GM19239 (cell line): ENCODE results near the gene FOXD4L6.
"Not testable (repeated sequence)": the region's sequence is repeated elsewhere in the genome, so short reads cannot be mapped to it uniquely, and the experiment has no call there.

Experiments used
- DNase-seq: peaks from one replicate; pipeline ENCODE4 v3.0.0; 2011; ENCODE audit warnings: low spot score; ENCODE audit not compliant: insufficient read length
- FAIRE-seq: peaks from 2 replicates; lab custom pipeline; 2011; peaks lifted over from hg19 to GRCh38; lab: Jason Lieb, UNC

The FOXD4L6 gene

GRCh38 chr9:41128581-41128980, at the start of gene FOXD4L6:
Gene FOXD4L6 (minus strand): TSS chr9:41128681. CDS start chr9:41128383, 298 bp downstream.
- DNase-seq, FAIRE-seq: not testable (repeated sequence)

DNA sequence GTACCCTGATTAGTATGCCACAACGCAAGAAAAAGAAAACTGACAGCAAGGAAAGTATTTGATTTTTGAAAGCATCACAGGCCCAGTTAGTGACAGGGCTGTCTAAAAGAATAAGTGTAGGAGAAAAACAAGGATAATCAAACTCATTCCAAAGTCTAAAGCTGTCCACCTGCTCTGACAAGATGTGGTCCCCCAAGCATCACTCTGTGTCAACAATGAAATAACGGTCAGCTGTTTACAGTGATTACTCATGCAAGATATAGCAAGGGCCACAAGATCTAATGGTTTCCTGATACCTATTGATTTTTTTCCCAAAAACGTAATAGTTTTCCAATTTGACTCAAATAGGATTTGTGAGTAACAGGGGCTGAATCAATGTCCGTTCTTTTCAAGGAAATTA, 46.5 kb upstream of the FOXD4L6 start:
- DNase-seq, FAIRE-seq: not testable (repeated sequence)

DNA sequence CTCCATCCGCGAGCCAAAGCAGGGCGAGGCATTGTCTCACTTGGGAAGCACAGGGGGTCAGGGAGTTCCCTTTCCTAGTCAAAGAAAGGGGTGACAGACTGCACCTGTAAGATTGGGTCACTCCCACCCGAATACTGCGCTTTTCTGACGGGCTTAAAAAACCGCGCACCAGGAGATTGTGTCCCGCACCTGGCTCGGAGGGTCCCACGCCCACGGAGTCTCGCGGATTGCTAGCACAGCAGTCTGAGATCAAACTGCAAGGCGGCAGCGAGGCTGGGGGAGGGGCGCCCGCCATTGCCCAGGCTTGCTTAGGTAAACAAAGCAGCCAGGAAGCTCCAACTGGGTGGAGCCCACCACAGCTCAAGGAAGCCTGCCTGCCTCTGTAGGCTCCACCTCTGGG, 21.6 kb upstream of the FOXD4L6 start:
- DNase-seq, FAIRE-seq: not testable (repeated sequence)

DNA sequence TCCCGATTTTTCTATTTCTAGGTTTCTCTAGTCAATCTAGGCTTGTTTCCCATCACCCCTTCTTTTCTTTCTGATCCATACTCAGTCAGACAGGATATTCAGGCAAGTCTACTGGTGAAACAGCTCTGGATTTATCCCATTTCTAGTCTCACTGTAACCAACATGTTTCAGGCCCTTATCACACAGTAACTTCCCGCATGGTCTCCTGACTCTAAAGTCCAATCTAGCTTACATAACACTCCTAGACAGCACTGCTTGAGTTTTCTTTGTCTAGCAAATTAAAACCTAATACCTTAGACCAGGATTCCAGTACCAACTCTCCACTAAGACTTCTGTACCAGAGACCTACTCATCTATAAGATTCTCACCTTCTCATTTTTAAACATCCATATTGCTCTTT, 13.4 kb upstream of the FOXD4L6 start:
- not testable (repeated sequence) for FAIRE-seq, DNase-seq

GRCh38 chr9:41126746-41127446, 1.6 kb downstream of the FOXD4L6 start:
- FAIRE-seq, DNase-seq: not testable (repeated sequence)

DNA sequence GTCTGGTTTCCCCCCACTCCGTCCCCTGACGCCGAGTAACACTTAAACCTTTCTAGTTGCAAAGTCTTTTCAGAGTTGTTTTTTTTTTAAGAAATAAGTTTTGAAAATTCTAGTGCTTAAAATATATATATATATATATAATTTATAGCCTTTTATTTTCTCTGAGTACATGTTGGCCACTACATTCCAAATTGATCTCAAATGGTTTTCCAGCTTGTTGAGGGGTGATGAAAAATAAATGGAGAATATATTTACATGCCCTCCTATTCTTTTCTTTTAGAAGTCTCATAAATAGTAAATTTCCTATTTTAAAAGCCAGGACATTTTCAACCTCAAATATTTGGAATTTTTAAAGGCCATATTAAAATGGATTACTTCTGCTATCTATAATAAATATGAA, 2.5 kb downstream of the FOXD4L6 start:
- not testable (repeated sequence) for FAIRE-seq, DNase-seq

GRCh38 chr9:41125109-41125658, 3.3 kb downstream of the FOXD4L6 start:
- not testable (repeated sequence) for FAIRE-seq, DNase-seq

GRCh38 chr9:41124250-41125108, 4.0 kb downstream of the FOXD4L6 start:
- not testable (repeated sequence) for DNase-seq, FAIRE-seq

GRCh38 chr9:41123812-41124211, 4.7 kb downstream of the FOXD4L6 start:
- FAIRE-seq, DNase-seq: not testable (repeated sequence)

DNA sequence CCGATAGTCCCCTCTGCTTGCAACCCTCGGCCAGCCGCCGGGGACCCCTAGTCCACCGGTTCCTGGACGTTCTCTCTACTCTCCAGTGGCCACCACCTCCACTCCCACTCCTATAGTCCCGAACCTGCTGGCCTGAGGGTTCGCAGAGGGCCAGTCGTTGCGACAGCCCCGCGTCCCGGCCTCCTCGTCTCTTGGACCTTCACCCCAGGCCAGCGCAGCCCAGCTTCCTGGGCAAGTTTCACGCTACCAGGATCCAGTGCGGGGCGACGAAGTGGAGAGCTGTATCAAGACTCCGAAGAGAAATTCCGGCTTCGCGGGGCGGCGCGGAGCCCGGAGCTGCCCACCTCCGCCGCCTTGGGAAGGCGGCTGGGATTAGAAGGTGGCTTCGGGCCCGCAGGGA, 5.1 kb downstream of the FOXD4L6 start:
- DNase-seq, FAIRE-seq: not testable (repeated sequence)

- FAIRE-seq, DNase-seq: not testable (repeated sequence)
Measured at GRCh38 chr9:41120696-41121095, 7.8 kb downstream of the FOXD4L6 start.

- not testable (repeated sequence) for DNase-seq, FAIRE-seq
Measured at GRCh38 chr9:41119719-41120118, 8.8 kb downstream of the FOXD4L6 start.

DNA sequence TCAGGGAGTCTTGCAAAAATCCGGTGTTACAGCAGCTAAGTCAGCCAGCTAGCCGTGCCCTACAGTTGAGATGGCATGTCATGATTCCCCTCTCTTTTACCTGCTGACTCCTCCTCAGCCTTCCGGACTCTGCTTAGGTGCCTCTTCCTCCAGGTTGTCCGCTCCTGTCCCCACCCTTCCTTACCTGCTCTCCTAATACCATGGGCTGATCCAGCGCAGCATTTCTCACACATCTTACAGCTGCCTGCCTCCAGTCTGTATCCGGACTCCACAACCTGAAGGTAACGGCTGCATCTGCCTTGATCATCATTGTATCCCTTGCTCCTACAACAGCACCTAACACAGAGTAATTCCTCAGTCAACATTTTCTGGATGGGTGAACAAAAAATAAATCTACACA, 9.2 kb downstream of the FOXD4L6 start:
- FAIRE-seq, DNase-seq: not testable (repeated sequence)

DNA sequence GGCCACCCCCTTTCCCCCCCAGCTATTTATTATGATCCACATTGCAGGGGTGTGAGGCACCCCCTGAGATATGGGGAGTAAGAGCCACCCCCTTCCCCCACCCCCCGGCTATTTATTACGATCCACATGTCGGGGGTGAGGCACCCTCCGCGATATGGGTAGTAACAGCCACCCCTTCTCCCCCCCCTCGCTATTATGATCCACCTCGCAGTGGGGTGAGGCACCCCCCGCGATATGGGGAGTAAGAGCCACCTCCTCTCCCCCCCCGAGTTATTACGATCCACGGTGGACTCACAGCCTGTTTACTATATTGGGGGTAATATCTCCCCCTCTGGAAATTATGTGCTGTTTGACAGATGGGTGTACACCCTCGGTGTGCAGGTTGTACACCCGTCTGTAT, 15.1 kb downstream of the FOXD4L6 start:
- FAIRE-seq, DNase-seq: not testable (repeated sequence)

- not testable (repeated sequence) for FAIRE-seq, DNase-seq
Measured at GRCh38 chr9:41111414-41111813, 17.1 kb downstream of the FOXD4L6 start.

DNA sequence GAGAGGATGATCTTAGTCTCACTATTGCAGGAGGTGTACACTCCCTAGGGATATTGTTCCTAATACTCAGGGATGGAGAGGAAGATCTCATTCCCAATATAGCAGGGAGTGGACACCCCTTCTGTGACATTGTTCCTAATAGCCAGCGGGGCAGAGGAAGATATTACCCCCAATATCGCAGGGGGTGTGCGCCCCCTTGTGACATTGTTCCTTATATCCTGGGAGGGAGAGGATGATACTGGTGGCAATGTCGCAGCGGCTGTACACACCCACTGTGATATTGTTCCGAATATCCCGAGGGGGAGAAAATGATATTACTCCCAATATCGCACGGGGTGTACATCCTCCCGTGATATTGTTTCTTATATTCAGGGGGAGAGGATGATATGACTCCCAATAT, 17.6 kb downstream of the FOXD4L6 start:
- DNase-seq: not testable (repeated sequence)

GRCh38 chr9:41109253-41109652, 19.2 kb downstream of the FOXD4L6 start:
- not testable (repeated sequence) for FAIRE-seq

More for the DNA sequence above, 17.6 kb downstream of the FOXD4L6 start:
- not testable (repeated sequence) for FAIRE-seq

DNA sequence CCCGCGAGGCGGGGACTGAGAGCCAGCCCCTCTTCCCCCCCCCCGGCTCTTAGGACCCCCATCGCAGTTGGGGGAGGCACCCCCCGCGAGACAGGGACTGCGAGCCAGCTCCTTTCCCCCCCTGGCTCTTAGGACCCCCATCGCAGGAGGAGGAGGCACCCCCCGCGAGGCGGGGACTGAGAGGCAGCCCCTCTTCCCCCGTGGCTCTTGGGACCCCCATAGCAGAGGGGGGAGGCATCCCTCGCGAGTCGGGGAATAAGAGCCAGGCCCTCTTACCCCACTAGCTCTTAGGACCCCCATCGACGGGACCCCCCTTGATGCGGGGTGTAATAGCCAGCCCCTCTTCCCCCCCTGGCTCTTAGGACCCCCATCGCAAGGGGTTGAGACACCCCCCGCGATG, 19.7 kb downstream of the FOXD4L6 start:
- not testable (repeated sequence) for FAIRE-seq, DNase-seq

More at GRCh38 chr9:41109253-41109652, 19.2 kb downstream of the FOXD4L6 start:
- DNase-seq: not testable (repeated sequence)

DNA sequence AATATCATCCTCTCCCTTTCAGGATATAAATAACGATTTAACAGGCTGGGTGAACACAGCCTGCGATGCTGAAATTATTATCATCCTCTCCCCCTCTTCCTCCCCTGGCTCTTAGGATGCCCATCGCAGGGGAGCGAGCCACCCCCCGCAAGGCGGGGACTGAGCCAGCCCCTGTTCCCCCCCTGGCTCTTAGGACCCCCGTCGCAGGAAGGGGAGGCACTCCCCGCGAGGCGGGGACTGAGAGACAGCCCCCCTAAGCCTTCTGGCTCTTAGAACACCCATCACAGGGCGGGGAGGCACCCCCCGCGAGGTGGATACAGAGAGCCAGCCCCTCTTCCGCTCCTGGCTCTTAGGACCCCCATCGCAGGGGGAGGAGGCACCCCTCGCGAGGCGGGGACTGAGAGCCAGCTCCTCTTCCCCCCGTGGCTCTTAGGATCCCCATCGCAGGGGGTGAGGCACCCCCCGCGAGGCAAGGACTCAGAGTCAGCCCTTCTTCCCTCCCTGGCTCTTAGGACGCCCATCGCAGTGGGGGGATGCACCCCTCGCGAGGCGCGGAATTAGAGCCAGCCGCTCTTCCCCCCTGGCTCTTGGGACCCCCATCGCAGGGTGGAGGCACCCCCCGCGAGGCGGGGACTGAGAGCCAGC, 21.9 kb downstream of the FOXD4L6 start:
- not testable (repeated sequence) for DNase-seq, FAIRE-seq
